ENCODE measurements around the gene PLCH2. TPM values are rescaled to one million over a fixed set of nuclear protein-coding genes. Genes with fewer than 3 reads are reported as not detected.

PLCH2 gene
- total RNA-seq, 1 donor from 2014 or later, result 0.92 TPM

GRCh38 chr1:2509589-2509988 is 33.5 kb downstream of the PLCH2 start:
- H3K4me3 ChIP-seq (ENCODE audit: low read depth, low read length), result no peak overlapping the region
- peaks cover 15% of the 10 kb centered on the region for H3K27me3 ChIP-seq (ENCODE audit: control insufficient read depth, insufficient read depth, low read length)
- TF ChIP-seq CTCF (IDR thresholded peaks at IDR 0.05; ENCODE audit: insufficient read depth, low read length, poor library complexity, severe bottlenecking), result no peak
- no peaks in the 10 kb centered on the region for H3K36me3 ChIP-seq (ENCODE audit: control insufficient read depth, insufficient read depth, low read length)
- DNase-seq (ENCODE audit: low read depth), result no peak

GRCh38 chr1:2510366-2511155 is 34.5 kb downstream of the PLCH2 start:
- no peak overlapping the region for H3K4me3 ChIP-seq (ENCODE audit: low read depth, low read length)
- TF ChIP-seq CTCF (IDR thresholded peaks at IDR 0.05; ENCODE audit: insufficient read depth, low read length, poor library complexity, severe bottlenecking), result no peak

GRCh38 chr1:2512862-2513421 is 36.9 kb downstream of the PLCH2 start:
- no peak overlapping the region for H3K4me3 ChIP-seq (ENCODE audit: low read depth, low read length)
- H3K27me3 ChIP-seq (ENCODE audit: control insufficient read depth, insufficient read depth, low read length), result no peaks in the 10 kb centered on the region
- DNase-seq (ENCODE audit: low read depth), result no peak
- TF ChIP-seq CTCF (IDR thresholded peaks at IDR 0.05; ENCODE audit: insufficient read depth, low read length, poor library complexity, severe bottlenecking), result no peak
- H3K36me3 ChIP-seq (ENCODE audit: control insufficient read depth, insufficient read depth, low read length), result peaks cover 1% of the 10 kb centered on the region

More at GRCh38 chr1:2510366-2511155, 34.5 kb downstream of the PLCH2 start:
- DNase-seq (ENCODE audit: low read depth), result no peak
- Histone ChIP-seq H3K27me3 (ENCODE audit: control insufficient read depth, insufficient read depth, low read length) (peaks cover 5% of the 10 kb centered on the region), H3K36me3 (ENCODE audit: control insufficient read depth, insufficient read depth, low read length) (no peaks in the 10 kb centered on the region)

- peaks cover 1% of the 10 kb centered on the region for H3K36me3 ChIP-seq (ENCODE audit: control insufficient read depth, insufficient read depth, low read length)
- no peak for TF ChIP-seq CTCF (IDR thresholded peaks at IDR 0.05; ENCODE audit: insufficient read depth, low read length, poor library complexity, severe bottlenecking)
These were observed 38.0 kb downstream of the PLCH2 start for GRCh38 chr1:2513939-2514652.

GRCh38 chr1:2514863-2515762 is 39.0 kb downstream of the PLCH2 start:
- no peak for DNase-seq (ENCODE audit: low read depth)
- Histone ChIP-seq H3K4me3 (ENCODE audit: low read depth, low read length) (no peak overlapping the region), H3K27me3 (ENCODE audit: control insufficient read depth, insufficient read depth, low read length) (no peaks in the 10 kb centered on the region), H3K36me3 (ENCODE audit: control insufficient read depth, insufficient read depth, low read length) (peaks cover 1% of the 10 kb centered on the region)
- TF ChIP-seq CTCF (IDR thresholded peaks at IDR 0.05; ENCODE audit: insufficient read depth, low read length, poor library complexity, severe bottlenecking), result peak; percentile 15

More at GRCh38 chr1:2513939-2514652, 38.0 kb downstream of the PLCH2 start:
- H3K27me3 ChIP-seq (ENCODE audit: control insufficient read depth, insufficient read depth, low read length), result no peaks in the 10 kb centered on the region
- H3K4me3 ChIP-seq (ENCODE audit: low read depth, low read length), result no peak overlapping the region
- no peak for DNase-seq (ENCODE audit: low read depth)

All from kidney epithelial cell (primary cell).